Measurements from ENCODE around the gene HLA-DOA. TPM values are rescaled to one million over a fixed set of nuclear protein-coding genes. Genes with fewer than 3 reads are reported as not detected.

Gene HLA-DOA
- total and polyA plus RNA-seq, 10 donors = 30.8 to 89.5 (median 56.2) TPM

DNA sequence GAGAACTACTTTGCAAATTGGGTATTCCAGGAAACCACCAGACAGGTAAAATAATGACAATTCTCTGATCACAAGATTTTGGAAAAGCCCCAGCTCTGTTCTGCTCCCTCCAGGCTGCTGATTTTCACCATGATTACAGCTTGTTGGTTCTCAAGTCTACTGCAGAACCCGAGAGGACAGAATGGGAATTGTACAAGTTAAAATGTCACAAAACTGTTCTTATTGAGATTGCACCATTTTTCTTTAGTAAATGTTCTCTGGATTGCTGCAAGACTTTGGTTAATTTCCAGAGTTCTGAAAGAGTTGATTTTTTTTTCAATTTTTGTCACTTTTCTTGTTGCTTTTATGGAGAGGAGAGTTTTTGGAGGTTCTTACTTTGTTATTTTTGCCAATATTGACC is 27.1 kb upstream of the HLA-DOA start:
- H3K36me3 ChIP-seq = no peaks in the 10 kb centered on the region
- no peak overlapping the region for H3K27ac ChIP-seq
- WGBS, 5 donors = 59 to 85% (median 68%) methylated on average over 1 of the region's 1 CpG
- H3K4me1 ChIP-seq = peaks cover 0 to 2% (median 0%) of the 10 kb centered on the region in 6 donors
- no peaks in the 10 kb centered on the region for H3K27me3 ChIP-seq (replicated peaks in 1 of 7)
- H3K9me3 ChIP-seq = peaks cover 0 to 22% (median 15%) of the 10 kb centered on the region in 8 donors
- no peak for DNase-seq
- TF ChIP-seq CTCF (IDR thresholded peaks at IDR 0.05 in 8 of 11, conservative IDR thresholded peaks at IDR 0.05 in 3 of 11) (no peak), POLR2AphosphoS5 (IDR thresholded peaks at IDR 0.05) (no peak), POLR2A (IDR thresholded peaks at IDR 0.05) (no peak)
- intact Hi-C loops (cut with DNase I; ENCODE audit: low total_unique reads) = no loop called here
- no peak overlapping the region for H3K4me3 ChIP-seq

GRCh38 chr6:33034554-33034953 is 25.2 kb upstream of the HLA-DOA start:
- H3K4me1 ChIP-seq = peaks cover 0 to 19% (median 10%) of the 10 kb centered on the region in 6 donors
- no peaks in the 10 kb centered on the region for H3K27me3 ChIP-seq (replicated peaks in 1 of 7)
- WGBS, 5 donors = 91 to 98% (median 96%) methylated on average over 1 of the region's 1 CpG
- intact Hi-C loops (cut with DNase I; ENCODE audit: low total_unique reads) = no loop called here
- H3K9me3 ChIP-seq = peaks cover 0 to 22% (median 15%) of the 10 kb centered on the region in 8 donors
- DNase-seq = no peak
- no peak overlapping the region for H3K4me3 ChIP-seq
- no peak overlapping the region for H3K27ac ChIP-seq
- TF ChIP-seq POLR2A (IDR thresholded peaks at IDR 0.05) = no peak
- TF ChIP-seq POLR2AphosphoS5 (IDR thresholded peaks at IDR 0.05) = no peak
- TF ChIP-seq CTCF (IDR thresholded peaks at IDR 0.05 in 8 of 11, conservative IDR thresholded peaks at IDR 0.05 in 3 of 11) = no peak
- no peaks in the 10 kb centered on the region for H3K36me3 ChIP-seq

- Histone ChIP-seq H3K36me3 (no peaks in the 10 kb centered on the region), H3K27ac (peak overlapping the region; percentile 83 to 96 (median 88)), H3K9me3 (peaks cover 0 to 12% (median 9%) of the 10 kb centered on the region in 8 donors), H3K4me1 (peaks cover 0 to 44% (median 25%) of the 10 kb centered on the region in 6 donors), H3K27me3 (replicated peaks in 1 of 7) (no peaks in the 10 kb centered on the region), H3K4me3 (no peak overlapping the region)
- no peak for DNase-seq
- intact Hi-C loops (cut with DNase I; ENCODE audit: low total_unique reads) = no loop called here
- 40 to 77% (median 57%) methylated on average over 3 of the region's 3 CpGs for WGBS, 5 donors
- TF ChIP-seq POLR2A (IDR thresholded peaks at IDR 0.05) (no peak), CTCF (IDR thresholded peaks at IDR 0.05 in 8 of 11, conservative IDR thresholded peaks at IDR 0.05 in 3 of 11) (no peak), POLR2AphosphoS5 (IDR thresholded peaks at IDR 0.05) (no peak)
Measured at GRCh38 chr6:33030245-33030644, 20.9 kb upstream of the HLA-DOA start.

GRCh38 chr6:33029328-33030184 is 20.2 kb upstream of the HLA-DOA start:
- peak in 2 of 3 donors; percentile 90 to 96 for TF ChIP-seq POLR2A (IDR thresholded peaks at IDR 0.05)
- no peak for TF ChIP-seq CTCF (IDR thresholded peaks at IDR 0.05 in 8 of 11, conservative IDR thresholded peaks at IDR 0.05 in 3 of 11)
- TF ChIP-seq POLR2AphosphoS5 (IDR thresholded peaks at IDR 0.05) = peak in 2 of 3 donors; percentile 70 to 99
- intact Hi-C loops (cut with DNase I; ENCODE audit: low total_unique reads) = no loop called here
- Histone ChIP-seq H3K27ac (peak overlapping the region; percentile 83 to 96 (median 88)), H3K4me1 (peaks cover 0 to 44% (median 25%) of the 10 kb centered on the region in 6 donors), H3K9me3 (peaks cover 0 to 5% (median 2%) of the 10 kb centered on the region in 8 donors), H3K4me3 (no peak overlapping the region), H3K36me3 (no peaks in the 10 kb centered on the region), H3K27me3 (replicated peaks in 1 of 7) (no peaks in the 10 kb centered on the region)
- peak; percentile 82 for DNase-seq
- 35 to 54% (median 46%) methylated on average over 6 of the region's 6 CpGs for WGBS, 5 donors
